ENCODE measurements around the gene ARHGAP23.
"Not testable (repeated sequence)": the region's sequence is repeated elsewhere in the genome, so short reads cannot be mapped to it uniquely, and the experiment has no call there.

The ARHGAP23 gene

GRCh38 chr17:38463451-38463858, 35.2 kb downstream of the ARHGAP23 start:
- DNase-seq, result no peak

GRCh38 chr17:38464251-38464722, 36.0 kb downstream of the ARHGAP23 start:
- no peak for DNase-seq

GRCh38 chr17:38464723-38465390, 36.6 kb downstream of the ARHGAP23 start:
- no peak for DNase-seq

DNA sequence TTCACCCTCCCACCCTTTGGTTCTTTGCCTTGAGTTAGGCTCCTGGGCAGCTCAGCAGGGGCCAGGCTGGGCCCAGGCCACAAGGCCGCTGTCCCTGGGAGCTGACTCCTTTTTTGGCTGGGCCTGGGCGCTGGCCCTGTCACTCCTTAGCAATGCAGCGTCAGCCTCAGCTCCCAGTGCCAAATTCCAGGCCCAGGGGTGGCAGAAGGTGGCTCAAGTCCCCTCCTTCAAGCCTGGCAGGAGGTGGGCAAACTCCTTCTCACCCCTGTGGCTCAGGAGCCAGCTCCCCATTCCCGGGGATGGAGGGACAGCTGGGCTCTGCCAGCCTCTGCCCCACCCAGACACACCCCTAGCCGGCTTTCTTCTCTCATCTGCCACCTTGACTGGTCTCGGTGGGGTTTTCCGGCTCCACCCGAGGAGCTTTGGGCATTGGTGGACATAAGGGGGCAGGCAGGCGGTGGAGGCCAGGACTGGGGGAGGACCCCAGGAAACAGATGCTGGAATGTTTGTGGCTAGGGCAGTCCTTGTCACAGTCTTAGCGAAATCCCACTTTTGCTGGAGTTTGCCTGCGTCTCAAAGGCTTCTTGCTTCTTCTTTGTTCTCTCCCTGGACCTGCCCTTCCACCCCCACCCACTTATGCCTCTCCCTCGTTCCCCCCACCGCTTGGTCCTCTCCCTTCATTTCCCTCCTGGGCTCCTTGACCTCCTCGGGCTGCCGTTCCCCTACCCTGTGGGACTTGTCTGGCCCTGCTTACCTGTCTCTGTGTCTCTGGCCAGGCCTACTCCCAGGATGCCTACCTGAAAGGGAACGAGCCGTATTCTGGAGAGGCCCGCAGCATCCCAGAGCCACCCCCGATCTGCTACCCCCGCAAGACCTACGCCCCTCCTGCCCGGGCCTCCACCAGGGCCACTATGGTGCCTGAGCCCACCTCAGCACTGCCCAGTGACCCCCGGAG, 37.4 kb downstream of the ARHGAP23 start:
- DNase-seq, result no peak

GRCh38 chr17:38466346-38467315, 38.4 kb downstream of the ARHGAP23 start:
- DNase-seq, result no peak

- DNase-seq, result no peak
These were observed 39.2 kb downstream of the ARHGAP23 start for GRCh38 chr17:38467491-38467890.

GRCh38 chr17:38469875-38470274, 41.6 kb downstream of the ARHGAP23 start:
- DNase-seq, result no peak

DNA sequence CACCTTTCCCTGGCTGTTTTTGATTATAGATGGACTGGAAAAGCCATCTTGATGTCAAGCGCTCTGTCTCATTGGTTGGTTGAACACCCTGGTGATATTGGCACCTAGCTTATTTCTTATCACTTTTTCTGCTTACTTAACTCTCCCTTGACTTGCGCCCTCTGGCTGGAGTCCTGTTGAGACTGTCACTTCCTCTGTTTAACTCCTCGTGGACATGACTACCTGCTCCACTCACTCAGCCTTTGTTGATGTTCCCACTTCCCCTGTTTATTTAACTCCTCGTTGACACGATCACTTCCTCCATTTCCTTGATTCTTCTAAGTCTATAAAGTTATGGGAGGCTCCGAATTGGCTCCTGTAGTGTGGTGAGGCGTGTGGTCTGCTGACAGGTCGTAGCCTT, 43.0 kb downstream of the ARHGAP23 start:
- DNase-seq, result not testable (repeated sequence)

- DNase-seq, result peak in 1 of 2 experiments; percentile 12
These were observed 46.4 kb downstream of the ARHGAP23 start for GRCh38 chr17:38474666-38475065.

DNA sequence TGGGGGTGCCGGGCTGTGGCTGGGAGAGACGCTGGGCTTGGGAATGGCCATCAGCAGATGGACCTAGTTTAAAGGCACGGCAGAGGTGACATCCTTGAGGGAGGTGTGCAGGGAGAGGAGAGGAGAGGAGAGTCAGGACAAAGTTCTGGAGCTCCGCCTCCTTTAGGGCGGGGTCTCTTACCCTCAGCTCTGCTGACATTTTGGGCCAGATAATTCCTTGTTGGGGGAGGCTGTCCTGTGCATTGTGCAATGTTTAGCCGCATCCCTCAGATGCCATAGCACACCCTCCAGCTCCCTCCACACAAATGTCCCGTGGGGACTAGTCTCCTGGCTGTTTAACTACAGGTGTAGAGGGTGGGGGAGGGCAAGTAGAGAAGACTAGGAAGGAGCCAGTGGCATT, 48.3 kb downstream of the ARHGAP23 start:
- no peak for DNase-seq

- DNase-seq, result not testable (repeated sequence)
These were observed 49.2 kb downstream of the ARHGAP23 start for GRCh38 chr17:38477417-38477816.

DNA sequence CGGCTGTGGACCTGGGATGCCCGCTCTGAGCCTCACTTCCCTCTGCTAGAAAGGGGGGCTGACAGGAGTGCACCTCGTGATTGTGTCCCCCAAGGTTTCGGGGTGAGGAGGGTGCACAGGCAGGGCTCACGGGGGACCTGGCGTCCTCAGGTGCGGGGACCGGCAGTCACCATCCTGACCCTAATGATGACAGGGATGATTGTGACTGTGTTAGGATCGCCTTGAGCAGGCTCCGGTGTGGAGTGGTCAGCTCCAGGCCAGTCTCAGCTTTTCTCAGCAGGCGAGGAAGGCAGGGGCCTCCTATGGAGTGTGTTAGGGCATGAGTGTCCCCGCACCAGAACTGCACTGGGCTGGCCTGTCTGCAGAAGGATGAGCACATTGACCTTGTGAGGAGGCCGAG, 49.7 kb downstream of the ARHGAP23 start:
- not testable (repeated sequence) for DNase-seq

DNA sequence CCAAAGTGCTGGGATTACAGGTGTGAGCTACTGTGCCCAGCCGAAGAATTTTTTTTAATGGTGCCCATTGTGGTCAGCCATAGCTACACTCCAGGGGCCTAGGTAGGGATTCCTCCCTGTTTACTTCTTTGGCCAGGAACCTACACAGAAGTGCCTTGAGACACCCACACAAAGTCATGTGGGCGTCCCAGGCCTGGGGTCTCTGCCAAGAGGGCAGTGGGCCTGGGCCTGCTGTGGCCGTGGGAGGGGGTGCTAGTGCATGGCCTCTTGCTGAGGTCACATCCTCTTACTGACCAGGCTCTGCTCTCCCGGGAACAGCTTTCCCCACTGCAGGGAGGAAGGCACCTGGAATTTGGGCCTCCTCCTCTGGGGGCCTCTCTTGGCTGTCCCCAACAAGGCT, 50.4 kb downstream of the ARHGAP23 start:
- DNase-seq, result not testable (repeated sequence)

- DNase-seq, result not testable (repeated sequence)
These were observed 53.9 kb downstream of the ARHGAP23 start for GRCh38 chr17:38482039-38482699.

- DNase-seq, result not testable (repeated sequence)
These were observed 54.4 kb downstream of the ARHGAP23 start for GRCh38 chr17:38482700-38483043.

GRCh38 chr17:38484242-38485145, 56.2 kb downstream of the ARHGAP23 start:
- peak; percentile 71 to 81 for DNase-seq

DNA sequence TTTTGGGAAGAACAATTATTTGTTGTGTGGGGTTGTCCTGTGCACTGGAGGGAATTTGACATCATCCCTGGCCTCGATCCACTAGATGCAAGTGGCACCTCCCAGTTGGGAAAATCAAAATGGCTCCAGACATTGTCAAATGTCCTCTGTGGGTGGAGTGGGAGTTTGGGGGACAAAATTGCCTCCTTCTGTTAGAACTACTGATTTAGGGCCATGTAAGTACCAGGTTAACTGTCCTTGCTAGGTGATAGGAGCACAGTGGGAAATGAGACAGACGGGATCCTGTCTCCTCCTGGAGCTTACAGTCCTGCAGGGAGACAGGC, 56.8 kb downstream of the ARHGAP23 start:
- DNase-seq, result peak; percentile 3 to 9

DNA sequence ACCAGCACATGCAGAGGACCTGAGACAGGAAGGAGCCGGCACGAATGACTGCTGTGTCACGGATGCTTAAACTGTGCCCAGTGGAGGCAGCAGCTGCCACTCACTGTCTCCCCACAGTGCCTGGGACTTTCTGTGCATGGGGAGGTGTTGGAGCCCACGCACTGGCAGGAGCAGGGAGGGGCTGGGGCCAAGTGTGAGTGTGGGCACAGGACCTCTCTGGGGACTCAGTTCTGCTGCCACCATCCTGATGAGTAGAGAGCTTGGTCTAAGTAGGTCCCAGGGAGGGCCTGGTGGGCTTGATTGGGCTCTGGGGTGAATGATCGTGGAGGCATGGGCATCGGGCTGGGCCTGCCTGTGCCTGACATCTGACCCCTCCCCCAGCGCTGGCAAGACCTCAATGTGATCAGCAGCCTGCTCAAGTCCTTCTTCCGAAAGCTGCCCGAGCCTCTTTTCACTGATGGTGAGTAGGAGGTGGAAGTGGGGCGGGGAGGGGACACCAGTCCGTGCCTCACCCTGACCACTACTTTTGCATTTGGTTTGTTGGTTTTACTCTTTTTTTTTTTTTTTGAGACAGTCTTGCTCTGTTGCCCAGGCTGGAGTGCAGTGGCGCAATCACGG, 57.5 kb downstream of the ARHGAP23 start:
- DNase-seq, result peak; percentile 52 to 65

DNA sequence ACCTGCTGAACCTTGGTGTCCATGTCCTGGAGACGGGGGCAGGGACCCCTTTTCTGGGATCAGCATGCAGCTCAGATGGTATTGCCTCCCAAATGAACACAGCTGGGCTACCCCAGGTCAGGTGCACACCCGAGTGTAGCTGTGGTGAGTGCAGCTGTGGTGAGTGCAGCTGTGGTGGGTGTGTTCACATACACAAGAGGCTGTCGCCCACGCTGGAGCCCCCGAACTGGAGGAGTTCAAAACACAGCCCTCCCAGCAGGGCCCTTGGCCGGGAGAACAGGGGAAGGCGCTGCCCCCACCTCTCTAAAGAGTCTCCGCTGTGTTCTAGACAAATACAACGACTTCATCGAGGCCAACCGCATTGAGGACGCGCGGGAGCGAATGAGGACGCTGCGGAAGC, 61.5 kb downstream of the ARHGAP23 start:
- not testable (repeated sequence) for DNase-seq

GRCh38 chr17:38491346-38492066, 63.2 kb downstream of the ARHGAP23 start:
- not testable (repeated sequence) for DNase-seq

Data from activated CD4-positive, alpha-beta T cell treated with anti-CD3 and anti-CD28 coated beads, Interleukin-2, amount 50 U/mL, for 48 hours (primary cell).